ENCODE measurements around the gene OR10R2. TPM values are rescaled to one million over a fixed set of nuclear protein-coding genes. Genes with fewer than 3 reads are reported as not detected.

The OR10R2 gene
- total RNA-seq, 1 donor from 2014 or later, result not detected

DNA sequence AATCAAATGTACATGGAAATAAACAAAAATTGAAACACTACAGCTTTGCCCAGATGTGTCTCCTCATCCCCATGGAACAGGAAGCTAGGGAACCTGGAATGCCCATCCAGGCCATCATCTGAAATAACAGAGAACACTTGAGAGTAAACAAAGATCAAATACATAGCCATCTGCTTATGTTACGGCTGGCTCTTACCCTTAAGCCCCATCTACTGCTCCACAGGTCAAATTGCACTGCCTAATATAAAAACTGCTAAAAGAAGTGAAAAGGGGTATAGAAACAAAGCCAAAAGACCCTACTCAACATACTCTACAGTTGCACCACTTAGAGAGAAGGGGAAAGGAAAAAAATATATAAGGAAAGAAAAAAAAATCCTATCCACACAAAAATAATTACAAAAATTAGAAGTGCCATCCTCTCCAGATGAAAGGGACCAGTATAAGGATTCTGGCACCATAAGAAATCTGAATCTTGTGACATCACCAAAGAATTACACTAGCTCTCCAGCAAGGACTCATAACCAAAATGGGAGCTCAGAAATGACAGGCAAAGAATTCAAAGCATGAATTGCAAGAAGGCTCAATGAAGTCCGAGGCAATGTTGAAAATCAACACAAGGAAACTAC lies 55.3 kb downstream of the OR10R2 start:
- no peak for DNase-seq (ENCODE audit: low read depth, low spot score)

Other genes with a start within 250 kb of the OR10R2 start
- gene CD1A, start 217.8 kb upstream of the OR10R2 start, total RNA-seq, result not detected in 2 replicates
- gene CD1C, start 182.3 kb upstream of the OR10R2 start, total RNA-seq, result not detected in 2 replicates
- not detected in 2 replicates for gene CD1B, start 140.7 kb upstream of the OR10R2 start, total RNA-seq
- gene CD1E, start 118.3 kb upstream of the OR10R2 start, total RNA-seq, result not detected in 2 replicates
- gene OR10T2, start 72.8 kb upstream of the OR10R2 start, total RNA-seq, result not detected in 2 replicates
- not detected in 2 replicates for gene OR10K2, start 46.0 kb upstream of the OR10R2 start, total RNA-seq
- not detected in 2 replicates for gene OR10K1, start 10.4 kb upstream of the OR10R2 start, total RNA-seq
- gene OR6Y1, start 82.2 kb downstream of the OR10R2 start, total RNA-seq, result not detected in 2 replicates
- gene OR6P1, start 98.4 kb downstream of the OR10R2 start, total RNA-seq, result not detected in 2 replicates
- gene OR10X1, start 107.7 kb downstream of the OR10R2 start, total RNA-seq, result not detected in 2 replicates
- gene OR10Z1, start 133.0 kb downstream of the OR10R2 start, total RNA-seq, result not detected in 2 replicates
- gene SPTA1, start 214.5 kb downstream of the OR10R2 start, total RNA-seq, result 0.13 and 0.14 TPM in 2 replicates
- not detected in 2 replicates for gene OR6K2, start 228.4 kb downstream of the OR10R2 start, total RNA-seq
- gene OR6K3, start 248.5 kb downstream of the OR10R2 start, total RNA-seq, result not detected in 2 replicates

Data from pulmonary artery endothelial cell (primary cell).